SK-N-SH (cell line): ENCODE data around the gene ASPSCR1. TPM values are rescaled to one million over a fixed set of nuclear protein-coding genes. Genes with fewer than 3 reads are reported as not detected.

Experiments used
- CTCF ChIA-PET: fragments of 300-600, 350-600 bp; formaldehyde crosslinking; extraction: SDS; loops from one replicate; lab custom pipeline; 2021; lab: Yijun Ruan, JAX
- POLR2A ChIA-PET: fragments of 350-600 bp; sonication (Branson Sonifier 250); formaldehyde crosslinking; extraction: SDS; loops from one replicate; lab custom pipeline; 2020; ENCODE audit warnings: antibody characterized with exemption, inconsistent platforms; lab: Yijun Ruan, JAX
- DNase-seq: peaks from one replicate; pipeline ENCODE4 v3.0.0; 2012
- H2AFZ ChIP-seq: fragments of 200-600 bp; sonication (generic); 2 replicates; pipeline ENCODE4 v1.8.1; 2016; ENCODE audit warnings: antibody characterized with exemption, mild to moderate bottlenecking, low read depth
- H3F3A ChIP-seq: fragments of 200-600 bp; sonication (generic); replicated peaks from 2 replicates; pipeline ENCODE3; 2016; ENCODE audit warnings: antibody characterized with exemption, mild to moderate bottlenecking; ENCODE audit not compliant: insufficient read depth
- H3K27ac ChIP-seq, 2 experiments: fragments of 200-500 bp in 1 of 2; fragments of 200-600 bp in 1 of 2; sonication (Bioruptor generic) in 1 of 2; sonication (generic), shearing (Covaris generic) in 1 of 2; 2 replicates each; pipeline versions ENCODE4 v1.5.1 to v1.6.1; 2014 to 2016; ENCODE audit warnings: low read depth in 2 of 2, inconsistent platforms in 1 of 2, low read length in 1 of 2, mild to moderate bottlenecking in 1 of 2, mixed read lengths in 1 of 2
- H3K27me3 ChIP-seq: fragments of 200-600 bp; sonication (generic), shearing (Covaris generic); 2 replicates; pipeline ENCODE4 v1.6.1; 2016; ENCODE audit warnings: mixed run types; ENCODE audit not compliant: insufficient read depth
- H3K36me3 ChIP-seq, 2 experiments: fragments of 200-500 bp in 1 of 2; fragments of 200-600 bp in 1 of 2; sonication (Bioruptor generic) in 1 of 2; sonication (generic) in 1 of 2; replicated peaks in 1 of 2; 2 replicates each; pipeline versions ENCODE3 to v1.5.1; 2014 to 2016; ENCODE audit warnings: low read length in 1 of 2, mild to moderate bottlenecking in 1 of 2; ENCODE audit not compliant: insufficient read depth in 2 of 2, control insufficient read depth in 1 of 2
- H3K4me1 ChIP-seq, 2 experiments: fragments of 200-500 bp in 1 of 2; fragments of 200-600 bp in 1 of 2; sonication (Bioruptor generic) in 1 of 2; sonication (generic), shearing (Covaris generic) in 1 of 2; 2 replicates each; pipeline versions ENCODE4 v1.5.1 to v1.6.1; 2014 to 2016; ENCODE audit warnings: low read depth in 1 of 2, low read length in 1 of 2, mixed run types in 1 of 2; ENCODE audit not compliant: insufficient read depth in 2 of 2, control insufficient read depth in 1 of 2
- H3K4me2 ChIP-seq: fragments of 200-600 bp; sonication (generic), shearing (Covaris generic); 2 replicates; pipeline ENCODE4 v1.6.1; 2017; ENCODE audit warnings: mixed run types
- H3K4me3 ChIP-seq, 2 experiments: fragments of 200-500 bp in 1 of 2; fragments of 200-600 bp in 1 of 2; sonication (Bioruptor generic) in 1 of 2; sonication (generic), shearing (Covaris generic) in 1 of 2; 2 replicates each; pipeline versions ENCODE4 v1.5.1 to v1.8.1; 2014 to 2016; ENCODE audit warnings: low read depth in 2 of 2, inconsistent platforms in 1 of 2, low read length in 1 of 2, mild to moderate bottlenecking in 1 of 2, mixed read lengths in 1 of 2, moderate library complexity in 1 of 2
- H3K79me2 ChIP-seq: fragments of 200-600 bp; sonication (generic); 2 replicates; pipeline ENCODE4 v1.8.1; 2017; ENCODE audit warnings: mild to moderate bottlenecking; ENCODE audit not compliant: insufficient read depth
- H3K9ac ChIP-seq: fragments of 200-600 bp; sonication (generic); 2 replicates; pipeline ENCODE4 v1.6.1; 2017; ENCODE audit warnings: mixed run types
- H3K9me2 ChIP-seq: fragments of 200-600 bp; sonication (generic); 2 replicates; pipeline ENCODE4 v1.6.1; 2017; ENCODE audit warnings: mixed run types
- H3K9me3 ChIP-seq: fragments of 200-600 bp; sonication (generic); 2 replicates; pipeline ENCODE4 v1.6.1; 2017; ENCODE audit warnings: mixed run types, mild to moderate bottlenecking, moderate library complexity
- H4K20me1 ChIP-seq: fragments of 200-600 bp; sonication (generic); 2 replicates; pipeline ENCODE4 v1.6.1; 2017; ENCODE audit warnings: mild to moderate bottlenecking, mixed run types; ENCODE audit not compliant: insufficient read depth
- ELF1 ChIP-seq: IDR thresholded peaks from 2 replicates; pipeline ENCODE4 v1.4.0; 2012
- EP300 ChIP-seq, 2 experiments: IDR thresholded peaks; 2 replicates each; pipeline versions ENCODE4 v1.4.0 to v1.6.1; 2012; ENCODE audit warnings: borderline replicate concordance in 1 of 2, low read depth in 1 of 2, low read length in 1 of 2
- MXI1 ChIP-seq: IDR thresholded peaks from 2 replicates; pipeline ENCODE4 v1.6.1; 2012; ENCODE audit warnings: mild to moderate bottlenecking, low read depth, low read length, improper control_type of control experiment
- POLR2AphosphoS5 ChIP-seq: IDR thresholded peaks from 2 replicates; pipeline ENCODE4 v1.6.1; 2012; ENCODE audit warnings: low read depth, low read length
- TCF12 ChIP-seq: IDR thresholded peaks from 2 replicates; pipeline ENCODE4 v1.4.0; 2012
- WGBS: methylation state at CpG from one replicate; pipeline ENCODE4 v1.1.6; 2017; ENCODE audit warnings: low lambda C conversion rate; 5-methylcytosine and 5-hydroxymethylcytosine counted together
- polyA plus RNA-seq, 3 experiments: library from polyadenylated mRNA; depleted of rRNA; stranded (reverse); fragments of >200 nt; gene quantifications; 2 replicates each; pipeline ENCODE4 v1.2.3, GENCODE V29; 2012
- TF ChIP-seq, protein P1 (sequence below): IDR thresholded peaks from 2 replicates; pipeline ENCODE4; 2012
- TF ChIP-seq, protein P2 (sequence below): fragments of 150-350 bp; IDR thresholded peaks from 2 replicates; pipeline ENCODE4 v1.6.1; 2016; ENCODE audit warnings: mild to moderate bottlenecking, low read depth, low read length
- TF ChIP-seq, protein P3 (sequence below): IDR thresholded peaks from 2 replicates; pipeline ENCODE4 v1.4.0; 2012; ENCODE audit warnings: low read depth

The ASPSCR1 gene
- polyA plus RNA-seq, 1 of the 3 experiments (the other 2 are of a cell fraction) = 36.2 TPM

DNA sequence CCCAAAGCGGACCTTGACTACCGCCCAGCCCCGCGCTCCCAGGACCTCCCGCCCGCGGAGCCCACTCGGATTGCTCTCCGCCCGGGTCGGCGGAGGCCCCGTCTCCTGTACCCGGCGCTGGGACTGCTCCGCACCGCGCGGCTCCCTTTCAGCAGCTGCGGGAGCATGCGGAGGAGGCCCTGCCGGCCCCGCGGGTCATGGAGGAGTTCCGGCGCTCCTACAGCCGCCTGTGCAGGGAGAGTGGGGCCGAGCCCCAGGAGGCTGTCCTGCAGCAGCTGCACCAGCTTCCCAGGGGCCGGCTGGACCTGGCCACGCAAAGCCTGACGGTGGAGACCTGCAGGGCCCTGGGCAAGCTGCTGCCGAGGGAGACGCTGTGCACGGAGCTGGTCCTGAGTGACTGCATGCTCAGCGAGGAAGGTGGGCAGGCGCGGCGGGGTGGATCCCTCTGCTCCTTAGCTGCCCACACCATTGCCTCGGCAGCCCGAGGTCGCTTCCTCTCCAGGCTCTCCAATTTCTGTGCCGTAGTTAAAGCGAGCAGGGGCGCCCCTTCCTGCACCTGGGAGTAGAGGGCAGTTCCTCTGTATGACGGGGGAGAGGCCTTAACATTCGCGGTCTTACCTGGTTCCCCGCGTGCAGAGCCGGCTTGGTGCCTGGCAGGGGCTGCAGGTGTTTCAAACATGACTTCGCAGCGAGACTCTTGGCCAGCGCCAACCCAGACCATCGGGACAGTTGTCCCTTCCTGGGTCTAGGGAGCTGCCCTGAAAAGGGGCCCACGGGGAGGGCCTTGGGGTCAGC lies 46.2 kb downstream of the ASPSCR1 start:
- H3K9me3 ChIP-seq = no peaks in the 10 kb centered on the region
- 8% methylated on average over 38 of the region's 55 CpGs for WGBS
- peaks cover 3 to 16% of the 10 kb centered on the region in 2 experiments for H3K36me3 ChIP-seq
- H3K27ac ChIP-seq = peak overlapping the region in 1 of 2 experiments; percentile 69; a peak in 2 of 4 replicates
- H3K79me2 ChIP-seq = peaks cover 30% of the 10 kb centered on the region
- H3K4me1 ChIP-seq = peaks cover 18 to 36% of the 10 kb centered on the region in 2 experiments; a peak in 3 of 4 replicates
- ChIA-PET POLR2A (interaction anchor here (0.7 to 4.2 kb wide), 9 partner anchors 8 to 96 kb away, joined by 3 to 41 read pairs (median 5); partner anchors contain the start of genes DCXR, FASN, MAFG and NOTUM), CTCF (interaction anchor here (1.0 to 35.7 kb wide), 12 partner anchors 13 to 154 kb away, joined by 3 to 1216 read pairs (median 33); partner anchors contain the start of genes ARHGDIA, DCXR, FASN and MYADML2)
- H3K9ac ChIP-seq = peak overlapping the region; percentile 71
- H3K4me2 ChIP-seq = peak overlapping the region; percentile 98
- H3K9me2 ChIP-seq = no peaks in the 10 kb centered on the region
- DNase-seq = peak; percentile 83
- TF ChIP-seq, protein P1, sequence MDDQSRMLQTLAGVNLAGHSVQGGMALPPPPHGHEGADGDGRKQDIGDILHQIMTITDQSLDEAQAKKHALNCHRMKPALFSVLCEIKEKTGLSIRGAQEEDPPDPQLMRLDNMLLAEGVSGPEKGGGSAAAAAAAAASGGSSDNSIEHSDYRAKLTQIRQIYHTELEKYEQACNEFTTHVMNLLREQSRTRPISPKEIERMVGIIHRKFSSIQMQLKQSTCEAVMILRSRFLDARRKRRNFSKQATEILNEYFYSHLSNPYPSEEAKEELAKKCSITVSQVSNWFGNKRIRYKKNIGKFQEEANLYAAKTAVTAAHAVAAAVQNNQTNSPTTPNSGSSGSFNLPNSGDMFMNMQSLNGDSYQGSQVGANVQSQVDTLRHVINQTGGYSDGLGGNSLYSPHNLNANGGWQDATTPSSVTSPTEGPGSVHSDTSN = no peak
- TF ChIP-seq, protein P2, sequence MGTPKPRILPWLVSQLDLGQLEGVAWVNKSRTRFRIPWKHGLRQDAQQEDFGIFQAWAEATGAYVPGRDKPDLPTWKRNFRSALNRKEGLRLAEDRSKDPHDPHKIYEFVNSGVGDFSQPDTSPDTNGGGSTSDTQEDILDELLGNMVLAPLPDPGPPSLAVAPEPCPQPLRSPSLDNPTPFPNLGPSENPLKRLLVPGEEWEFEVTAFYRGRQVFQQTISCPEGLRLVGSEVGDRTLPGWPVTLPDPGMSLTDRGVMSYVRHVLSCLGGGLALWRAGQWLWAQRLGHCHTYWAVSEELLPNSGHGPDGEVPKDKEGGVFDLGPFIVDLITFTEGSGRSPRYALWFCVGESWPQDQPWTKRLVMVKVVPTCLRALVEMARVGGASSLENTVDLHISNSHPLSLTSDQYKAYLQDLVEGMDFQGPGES = no peak
- TF ChIP-seq EP300 (IDR thresholded peaks at IDR 0.05; ENCODE audit: borderline replicate concordance in 1 of 2, low read depth in 1 of 2, low read length in 1 of 2) (no peak), MXI1 (peak; percentile 57; the same call in 1 of the 2 replicates), TCF12 (no peak)
- TF ChIP-seq, protein P3, sequence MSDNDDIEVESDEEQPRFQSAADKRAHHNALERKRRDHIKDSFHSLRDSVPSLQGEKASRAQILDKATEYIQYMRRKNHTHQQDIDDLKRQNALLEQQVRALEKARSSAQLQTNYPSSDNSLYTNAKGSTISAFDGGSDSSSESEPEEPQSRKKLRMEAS = peak; percentile 52; the same call in 1 of the 2 replicates
- TF ChIP-seq, all 33 proteins: peak for 2
- H4K20me1 ChIP-seq = peaks cover 17% of the 10 kb centered on the region
- peak overlapping the region; percentile 83 to 88 for H3K4me3 ChIP-seq
- H2AFZ ChIP-seq = peak overlapping the region; percentile 76
- peaks cover 20% of the 10 kb centered on the region for H3F3A ChIP-seq
- no peaks in the 10 kb centered on the region for H3K27me3 ChIP-seq

DNA sequence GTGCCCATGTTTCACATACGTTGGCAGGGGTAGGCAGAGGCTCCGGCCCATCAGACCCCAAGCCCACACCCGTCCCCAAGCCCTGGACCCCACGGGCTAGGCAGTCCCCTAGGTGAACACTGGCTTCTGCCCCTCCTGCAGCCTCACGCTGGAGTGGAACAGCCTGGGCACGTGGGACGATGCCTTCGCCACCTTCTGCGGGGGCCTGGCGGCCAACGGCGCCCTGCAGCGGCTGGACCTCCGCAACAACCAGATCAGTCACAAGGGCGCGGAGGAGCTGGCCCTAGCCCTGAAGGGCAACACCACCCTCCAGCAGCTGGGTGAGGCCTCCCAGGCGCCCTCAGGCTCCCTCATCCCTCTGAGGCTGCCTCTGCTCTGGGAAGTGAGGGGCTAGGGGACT lies 47.4 kb downstream of the ASPSCR1 start:
- WGBS = 97% methylated on average over 17 of the region's 17 CpGs
- ChIA-PET POLR2A (interaction anchor here (4.2 kb wide), 1 partner anchor 65 kb away, joined by 41 read pairs; the partner anchor contains the start of gene NOTUM), CTCF (interaction anchor here (1.4 to 35.7 kb wide), 6 partner anchors 12 to 156 kb away, joined by 3 to 1216 read pairs (median 56); partner anchors contain the start of genes DCXR and NOTUM)
- Histone ChIP-seq H3K4me1 (peaks cover 18 to 39% of the 10 kb centered on the region in 2 experiments; a peak in 3 of 4 replicates), H3K27me3 (no peaks in the 10 kb centered on the region), H3K9me2 (no peaks in the 10 kb centered on the region), H3K9me3 (no peaks in the 10 kb centered on the region), H3K4me3 (no peak overlapping the region), H3K4me2 (no peak overlapping the region), H4K20me1 (peaks cover 19% of the 10 kb centered on the region), H2AFZ (no peak overlapping the region), H3F3A (peaks cover 32% of the 10 kb centered on the region), H3K36me3 (peaks cover 0 to 9% of the 10 kb centered on the region in 2 experiments), H3K27ac (no peak overlapping the region), H3K79me2 (peaks cover 30% of the 10 kb centered on the region), H3K9ac (no peak overlapping the region)
- TF ChIP-seq POLR2AphosphoS5 (no peak), ELF1 (no peak)
- no peak for DNase-seq
